SU-DHL-6 (cell line): ENCODE measurements around the gene TANGO2.

Experiments
- H2AFZ ChIP-seq: fragments of 200-600 bp; sonication (generic); 2 replicates; pipeline ENCODE4 v1.6.1; 2014; ENCODE audit warnings: low read depth, mild to moderate bottlenecking, moderate library complexity, mixed read lengths, antibody characterized with exemption, low read length; ENCODE audit not compliant: severe bottlenecking
- H3F3A ChIP-seq: fragments of 200-600 bp; shearing (Covaris generic); 2 replicates; pipeline ENCODE4 v1.6.0; 2016; ENCODE audit warnings: antibody characterized with exemption, mild to moderate bottlenecking; ENCODE audit not compliant: insufficient read depth
- H3K27ac ChIP-seq: fragments of 200-600 bp; sonication (generic); 2 replicates; pipeline ENCODE4 v1.5.1; 2016; ENCODE audit warnings: low read depth, mild to moderate bottlenecking, low read length, moderate library complexity, mixed read lengths
- H3K27me3 ChIP-seq: fragments of 200-600 bp; sonication (generic), shearing (Covaris generic); 2 replicates; pipeline ENCODE4 v1.6.0; 2014; ENCODE audit warnings: mild to moderate bottlenecking, low read length
- H3K36me3 ChIP-seq: fragments of 200-600 bp; sonication (generic); 2 replicates; pipeline ENCODE4 v1.6.1; 2014; ENCODE audit warnings: mild to moderate bottlenecking, low read length, mixed read lengths
- H3K4me2 ChIP-seq: fragments of 300-600, 200-600 bp; shearing (Covaris generic), sonication (generic); 2 replicates; pipeline ENCODE4 v1.6.0; 2014; ENCODE audit warnings: low read length, low read depth, mild to moderate bottlenecking; ENCODE audit not compliant: poor library complexity, severe bottlenecking
- H3K4me3 ChIP-seq: fragments of 200-600 bp; sonication (generic); 2 replicates; pipeline ENCODE4 v1.5.1; 2014; ENCODE audit warnings: antibody characterized with exemption, low read length, mild to moderate bottlenecking, mixed read lengths; ENCODE audit not compliant: insufficient read depth, poor library complexity, severe bottlenecking
- H3K79me2 ChIP-seq: fragments of 200-600 bp; sonication (generic); 2 replicates; pipeline ENCODE4 v1.6.1; 2014; ENCODE audit warnings: mild to moderate bottlenecking, low read length, moderate library complexity; ENCODE audit not compliant: insufficient read depth
- H3K9ac ChIP-seq: fragments of 200-600 bp; sonication (generic); 2 replicates; pipeline ENCODE4 v1.7.0; 2014; ENCODE audit warnings: mild to moderate bottlenecking, low read length
- H3K9me2 ChIP-seq: fragments of 200-600 bp; sonication (generic); replicated peaks from 2 replicates; pipeline ENCODE4 v1.6.1; 2014; ENCODE audit warnings: low read length; ENCODE audit not compliant: insufficient read depth
- H3K9me3 ChIP-seq: fragments of 200-600 bp; sonication (generic); 2 replicates; pipeline ENCODE4 v1.6.1; 2014; ENCODE audit warnings: low read length, mixed read lengths; ENCODE audit not compliant: insufficient read depth
- H4K20me1 ChIP-seq: fragments of 200-600 bp; sonication (generic); 2 replicates; pipeline ENCODE4 v1.6.1; 2014; ENCODE audit warnings: low read depth, mild to moderate bottlenecking, antibody characterized with exemption, low read length, moderate library complexity, mixed read lengths
- CTCF ChIP-seq: fragments of 200-600 bp; sonication (generic); IDR thresholded peaks from one replicate; pipeline ENCODE4 v1.5.1; 2017; ENCODE audit warnings: antibody characterized with exemption, mild to moderate bottlenecking, low read length, moderate library complexity; ENCODE audit not compliant: insufficient read depth, poor library complexity, severe bottlenecking
- EZH2phosphoT487 ChIP-seq: fragments of 200-600 bp; sonication (generic), shearing (Covaris generic); conservative IDR thresholded peaks from 2 replicates; pipeline ENCODE4 v1.6.1; 2018; ENCODE audit warnings: mild to moderate bottlenecking, antibody characterized with exemption, low read length, moderate library complexity, mixed read lengths

TANGO2 gene

GRCh38 chr22:19987394-19988306 lies 33.3 kb upstream of the TANGO2 start:
- TF ChIP-seq CTCF (no peak), EZH2phosphoT487 (no peak)
- Histone ChIP-seq H3K4me2 (no peak overlapping the region), H3K9ac (no peak overlapping the region), H4K20me1 (no peaks in the 10 kb centered on the region), H3K9me2 (no peaks in the 10 kb centered on the region), H3K79me2 (no peaks in the 10 kb centered on the region), H3K27ac (no peak overlapping the region), H2AFZ (no peak overlapping the region), H3K27me3 (no peaks in the 10 kb centered on the region), H3K36me3 (no peaks in the 10 kb centered on the region), H3K9me3 (no peaks in the 10 kb centered on the region), H3K4me3 (no peak overlapping the region), H3F3A (no peaks in the 10 kb centered on the region)

GRCh38 chr22:19988331-19988808 lies 32.5 kb upstream of the TANGO2 start:
- no peaks in the 10 kb centered on the region for H3K9me3 ChIP-seq
- no peak overlapping the region for H3K27ac ChIP-seq
- no peaks in the 10 kb centered on the region for H4K20me1 ChIP-seq
- H3K9ac ChIP-seq, result no peak overlapping the region
- no peaks in the 10 kb centered on the region for H3K79me2 ChIP-seq
- H3K4me3 ChIP-seq, result no peak overlapping the region
- no peaks in the 10 kb centered on the region for H3F3A ChIP-seq
- H3K9me2 ChIP-seq, result no peaks in the 10 kb centered on the region
- no peak overlapping the region for H3K4me2 ChIP-seq
- TF ChIP-seq CTCF (no peak), EZH2phosphoT487 (no peak)
- H3K27me3 ChIP-seq, result no peaks in the 10 kb centered on the region
- H2AFZ ChIP-seq, result no peak overlapping the region
- no peaks in the 10 kb centered on the region for H3K36me3 ChIP-seq

- Histone ChIP-seq H3K9ac (no peak overlapping the region), H3K79me2 (no peaks in the 10 kb centered on the region)
Measured at GRCh38 chr22:19988965-19989724, 31.8 kb upstream of the TANGO2 start.

More at GRCh38 chr22:19988965-19989724, 31.8 kb upstream of the TANGO2 start:
- no peak for TF ChIP-seq EZH2phosphoT487
- no peak for TF ChIP-seq CTCF
- Histone ChIP-seq H2AFZ (no peak overlapping the region), H3K27ac (no peak overlapping the region), H3K4me2 (no peak overlapping the region), H3K9me3 (no peaks in the 10 kb centered on the region), H3F3A (no peaks in the 10 kb centered on the region), H3K36me3 (no peaks in the 10 kb centered on the region), H3K9me2 (no peaks in the 10 kb centered on the region), H3K4me3 (no peak overlapping the region), H3K27me3 (no peaks in the 10 kb centered on the region), H4K20me1 (no peaks in the 10 kb centered on the region)
